Forelimb muscle (tissue), 1 donor: ENCODE measurements around the gene PGLYRP1. TPM values are rescaled to one million over a fixed set of nuclear protein-coding genes. Genes with fewer than 3 reads are reported as not detected.

Experiments
- DNase-seq: peaks from one replicate; pipeline ENCODE4 v3.0.0-alpha.2; 2013; ENCODE audit warnings: low read depth
- polyA plus RNA-seq: library from polyadenylated mRNA; unstranded; fragments of 120-200 nt; gene quantifications from one replicate; pipeline ENCODE4 v1.2.1, GENCODE V29; 2013; ENCODE audit not compliant: insufficient read length

The PGLYRP1 gene
- polyA plus RNA-seq, 1 donor = 0.85 TPM

DNA sequence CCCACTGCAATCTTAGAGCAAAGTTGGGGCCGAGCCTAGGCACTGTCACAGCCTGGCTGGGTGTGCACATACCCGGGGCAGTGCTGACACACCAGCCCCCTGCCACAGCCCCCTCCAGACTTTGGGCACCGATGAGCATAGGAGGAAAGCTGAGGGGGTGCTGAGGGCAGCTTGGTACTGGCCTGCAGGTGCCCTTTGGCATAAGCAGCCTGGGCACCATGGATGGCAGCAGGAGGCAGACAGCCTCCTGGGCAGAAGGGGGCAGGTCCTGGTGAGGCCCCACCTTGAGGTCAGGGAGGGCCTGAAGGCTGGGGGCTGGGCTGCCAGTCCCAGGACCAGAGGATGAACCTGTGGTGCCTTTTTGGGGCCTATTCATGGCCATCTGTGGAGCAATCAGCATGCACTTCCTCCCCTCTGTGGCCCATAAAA lies 9.8 kb upstream of the PGLYRP1 start:
- DNase-seq = no peak

DNA sequence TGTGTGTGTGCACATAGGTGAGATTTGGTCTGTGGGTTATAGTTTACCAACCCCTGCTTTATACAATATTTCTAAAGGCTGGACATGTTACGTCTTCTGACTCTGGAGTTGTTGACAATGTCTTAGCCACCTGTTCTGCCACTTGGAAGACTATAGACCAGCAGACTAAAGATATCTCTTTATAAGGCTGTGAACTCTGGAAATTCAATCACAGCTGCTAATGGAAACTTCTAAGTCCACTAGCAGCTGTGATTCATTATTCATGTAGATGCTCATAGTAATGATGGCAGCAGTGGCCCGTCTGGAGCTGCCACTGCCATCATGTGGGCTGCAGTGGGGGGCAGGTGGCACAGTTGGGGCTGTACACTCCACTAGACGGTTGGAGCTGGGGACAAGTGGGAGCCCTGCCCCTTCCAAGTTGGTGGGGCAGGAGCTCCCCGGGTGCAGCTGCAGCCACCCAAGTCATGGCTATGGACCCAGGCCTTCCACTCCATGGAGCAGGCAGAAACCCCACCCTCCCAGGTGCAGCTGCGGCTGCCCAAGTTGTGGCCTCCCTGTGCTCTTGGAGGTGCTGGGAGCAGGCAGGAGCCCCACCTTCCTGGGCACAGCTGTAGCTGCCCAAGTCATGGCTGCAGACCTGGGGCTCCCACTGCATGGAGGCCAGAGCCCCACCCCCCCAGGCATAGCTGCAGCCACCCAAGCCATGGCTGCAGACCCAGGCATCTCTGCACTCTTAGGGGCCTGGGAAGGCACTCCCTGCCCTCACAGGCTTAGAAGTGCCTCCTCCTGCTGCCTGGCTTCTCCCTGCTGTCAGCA lies 9.1 kb upstream of the PGLYRP1 start:
- DNase-seq = no peak

DNA sequence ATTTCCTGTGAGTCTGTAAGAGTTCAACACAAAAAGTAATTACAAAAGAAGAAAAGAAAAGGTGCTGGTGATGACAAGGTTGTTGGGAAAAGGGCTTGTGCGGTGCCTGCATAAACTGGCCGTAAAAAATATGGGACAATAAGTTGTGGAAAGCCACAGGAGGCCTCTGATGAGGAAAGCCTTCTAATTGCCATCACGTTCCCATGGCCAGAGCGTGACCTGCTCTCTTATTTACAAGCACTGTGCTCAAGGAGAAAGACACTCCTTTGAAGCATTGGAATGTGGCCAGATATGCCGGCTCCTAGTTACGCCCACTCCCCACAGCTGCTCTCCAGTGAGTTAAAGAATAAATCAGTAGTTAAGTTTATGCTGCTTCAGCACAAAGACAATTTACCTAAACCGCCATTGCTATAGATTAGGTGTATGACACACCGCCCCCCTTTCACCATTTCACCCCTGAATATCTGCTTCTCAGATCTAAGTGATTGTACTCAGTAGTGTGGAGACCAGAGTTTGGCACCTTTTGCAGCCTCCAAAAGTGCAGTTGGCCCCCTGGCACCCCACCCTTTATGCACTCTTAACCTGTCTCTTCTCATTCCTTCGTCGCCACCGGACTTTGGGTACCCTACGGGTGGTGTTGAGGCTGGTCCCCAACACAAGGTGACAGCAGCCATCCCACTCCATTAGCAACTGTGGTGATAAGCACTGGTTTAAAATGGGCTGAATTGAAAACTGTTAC lies 8.1 kb upstream of the PGLYRP1 start:
- no peak for DNase-seq

DNA sequence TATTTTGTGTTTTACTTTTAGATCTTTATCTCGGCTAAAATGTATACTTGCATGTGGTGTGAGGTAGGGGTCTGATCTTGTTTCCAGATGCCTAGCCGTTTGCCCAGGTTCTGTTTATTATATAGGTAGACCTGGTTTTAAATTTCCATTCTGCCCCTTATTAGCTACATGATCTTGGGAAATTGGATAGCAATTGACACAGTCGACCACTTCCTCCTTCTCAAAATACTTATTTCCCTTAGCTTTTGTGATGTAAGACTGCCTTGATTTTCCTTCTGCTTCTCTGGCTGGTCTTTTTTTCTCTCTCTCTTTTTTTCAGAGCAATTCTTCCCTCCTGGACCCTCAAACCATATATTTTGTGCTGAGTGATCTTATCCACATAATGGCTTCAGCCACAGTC lies 3.0 kb upstream of the PGLYRP1 start:
- no peak for DNase-seq

DNA sequence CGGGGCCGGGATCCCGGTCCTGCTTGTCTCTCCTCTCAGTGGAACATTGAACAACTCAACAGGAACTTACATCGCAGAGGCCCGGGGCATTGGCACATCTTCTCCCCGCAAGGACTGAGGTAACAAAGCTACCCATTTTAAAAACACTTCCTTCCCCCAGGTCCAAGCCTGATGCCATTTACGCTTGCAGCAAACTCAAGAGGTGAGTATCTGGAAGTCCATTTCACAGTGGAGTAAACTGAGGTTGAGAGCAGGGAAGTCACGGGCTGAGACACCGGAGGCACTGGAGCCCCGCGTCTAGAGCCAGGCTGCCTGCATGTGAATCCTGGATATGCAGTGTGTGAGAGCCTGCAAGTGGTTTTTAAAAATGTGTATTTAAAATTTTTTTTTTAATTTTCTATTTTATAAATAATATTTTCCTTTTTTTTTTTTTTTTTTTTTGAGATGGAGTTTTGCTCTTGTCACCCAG lies 492 bp upstream of the PGLYRP1 start:
- DNase-seq = no peak

DNA sequence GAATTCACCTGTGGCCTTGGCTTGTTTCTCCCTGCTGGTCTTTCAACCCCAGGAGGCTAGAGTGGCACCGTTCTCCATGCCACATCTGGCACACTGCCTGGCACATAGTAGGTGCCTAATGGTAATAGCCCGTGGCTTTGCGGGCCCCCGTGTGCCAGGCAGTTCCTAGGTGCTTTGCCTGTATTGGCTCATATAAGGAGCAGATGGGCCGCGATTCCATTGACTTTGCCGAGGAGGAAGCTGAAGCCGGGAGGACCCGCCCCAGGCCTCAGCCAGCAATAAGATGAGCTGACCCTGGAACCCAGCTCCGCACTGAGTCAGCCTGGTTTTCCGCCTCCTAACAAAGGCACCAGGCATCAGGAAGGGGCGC lies 807 bp downstream of the PGLYRP1 start:
- no peak for DNase-seq

DNA sequence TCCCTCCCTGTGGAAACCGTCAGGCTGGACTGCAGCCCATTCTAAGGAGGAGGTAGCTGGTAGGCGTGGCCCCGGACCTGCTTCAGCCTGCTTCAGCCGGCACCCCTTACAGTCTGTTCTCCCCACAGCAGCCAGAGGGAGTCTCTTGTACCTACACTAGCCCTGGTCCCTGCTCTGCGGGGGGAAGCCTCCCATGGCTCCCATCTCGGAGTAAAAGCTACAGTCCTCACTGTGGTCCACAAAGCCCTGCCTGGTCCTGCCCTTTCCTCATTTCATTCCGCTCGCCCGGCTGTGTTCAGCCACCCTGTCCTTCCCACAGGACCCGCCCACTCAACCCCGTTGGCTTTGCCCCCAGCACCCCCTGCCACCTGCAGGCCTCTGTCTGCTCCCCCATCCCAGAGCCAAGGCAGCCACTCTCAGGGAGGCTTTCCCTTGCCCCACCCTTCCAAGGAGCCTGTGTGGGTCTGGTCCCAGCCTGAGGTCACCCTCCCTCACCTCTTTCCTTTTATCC lies 1.3 kb downstream of the PGLYRP1 start:
- DNase-seq = no peak

DNA sequence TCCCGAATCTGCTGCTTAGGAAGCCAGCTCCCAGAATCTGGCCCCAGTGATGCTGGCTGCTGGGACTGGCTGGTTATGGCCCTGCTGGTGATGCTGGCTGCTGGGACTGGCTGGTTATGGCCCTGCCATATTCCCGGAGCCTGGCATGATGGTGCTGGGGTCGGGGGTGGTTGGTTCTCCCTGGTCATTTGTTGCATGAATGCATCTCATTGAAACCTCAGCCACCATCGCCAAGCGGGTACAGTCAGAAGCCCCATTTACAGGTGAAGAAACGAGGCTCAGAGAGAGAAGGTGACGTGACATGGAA lies 2.1 kb downstream of the PGLYRP1 start:
- no peak for DNase-seq

DNA sequence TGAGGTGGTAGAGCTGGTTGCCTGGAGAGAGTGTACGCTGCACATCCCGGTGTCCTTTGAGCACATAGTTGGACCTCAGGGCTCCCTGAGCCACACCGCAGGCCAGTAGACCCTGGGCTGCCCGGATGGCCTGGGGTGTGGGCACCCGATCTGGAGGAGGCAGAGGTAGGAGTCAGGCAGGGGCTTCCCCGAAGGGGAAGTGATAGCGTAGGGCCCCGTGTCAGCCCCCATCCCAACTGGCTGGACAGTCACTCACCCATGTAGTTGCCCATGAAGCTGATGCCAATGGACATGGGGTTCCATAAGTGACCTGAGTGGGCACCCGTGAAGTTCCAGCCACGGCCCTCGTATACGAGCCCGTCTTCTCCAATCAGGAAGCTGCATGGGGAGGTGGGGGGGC lies 3.6 kb downstream of the PGLYRP1 start:
- no peak for DNase-seq

DNA sequence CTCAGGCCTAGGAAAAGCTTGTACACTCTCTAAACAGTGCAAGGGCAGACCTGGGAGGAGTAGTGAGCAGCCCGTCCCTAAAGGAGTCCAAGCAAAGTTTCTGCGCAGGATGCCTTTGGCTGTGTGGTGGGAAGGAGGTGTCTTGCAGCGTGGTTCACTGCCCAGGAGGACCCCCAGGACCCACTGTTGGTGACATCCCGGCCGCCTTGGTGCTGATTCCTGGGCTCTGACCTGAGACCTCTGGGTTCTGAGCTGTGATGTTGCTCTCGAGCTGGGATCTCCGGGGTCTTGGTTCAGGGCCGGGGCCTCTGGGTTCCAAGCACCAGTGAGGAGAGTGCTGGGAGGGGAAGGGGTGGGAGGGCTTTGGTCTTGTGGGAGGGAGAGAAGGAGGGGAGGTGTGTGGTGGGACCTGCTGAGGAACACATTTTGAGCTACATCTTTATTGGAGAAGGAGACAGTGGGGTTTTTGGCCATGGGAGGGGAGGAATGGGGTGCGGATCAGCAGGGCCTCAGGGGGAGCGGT lies 4.1 kb downstream of the PGLYRP1 start:
- DNase-seq = no peak

DNA sequence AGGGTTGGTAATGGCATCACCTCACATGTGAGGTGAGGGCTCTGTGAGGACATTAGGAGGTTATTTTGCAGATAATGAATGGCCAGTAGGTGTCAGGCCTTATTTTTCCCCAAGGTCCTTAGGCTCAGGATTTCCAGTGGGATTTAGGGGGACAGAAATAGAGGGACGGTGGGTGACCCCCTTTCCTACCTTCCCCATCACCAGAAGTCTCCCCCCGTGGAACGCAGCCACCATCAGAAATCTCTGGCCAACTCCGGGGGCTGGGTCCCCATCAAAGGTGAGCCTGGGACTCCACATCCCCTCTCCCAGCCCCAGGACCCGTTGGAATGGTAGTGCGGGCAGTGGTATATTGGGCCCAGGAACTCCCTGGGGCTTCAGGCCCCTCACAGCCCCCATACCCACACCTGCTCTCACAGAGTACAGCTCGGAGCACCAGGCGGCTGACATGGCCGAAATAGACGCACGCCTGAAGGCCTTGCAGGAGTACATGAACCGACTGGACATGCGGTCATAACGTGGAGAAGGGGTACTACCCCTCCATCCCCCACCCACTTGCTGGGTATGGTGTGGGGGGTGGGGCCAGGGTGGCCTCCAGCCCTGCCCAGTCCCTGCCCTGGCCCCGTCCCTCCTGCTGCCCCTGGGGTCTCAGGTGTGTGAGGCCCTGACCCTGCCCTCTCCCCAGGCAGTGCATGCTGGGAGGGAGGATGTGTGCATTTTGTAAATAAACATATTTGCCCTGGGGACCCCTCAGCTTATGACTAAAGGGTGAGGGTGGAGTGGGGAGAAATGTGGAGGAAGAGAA lies 4.8 kb downstream of the PGLYRP1 start:
- no peak for DNase-seq

DNA sequence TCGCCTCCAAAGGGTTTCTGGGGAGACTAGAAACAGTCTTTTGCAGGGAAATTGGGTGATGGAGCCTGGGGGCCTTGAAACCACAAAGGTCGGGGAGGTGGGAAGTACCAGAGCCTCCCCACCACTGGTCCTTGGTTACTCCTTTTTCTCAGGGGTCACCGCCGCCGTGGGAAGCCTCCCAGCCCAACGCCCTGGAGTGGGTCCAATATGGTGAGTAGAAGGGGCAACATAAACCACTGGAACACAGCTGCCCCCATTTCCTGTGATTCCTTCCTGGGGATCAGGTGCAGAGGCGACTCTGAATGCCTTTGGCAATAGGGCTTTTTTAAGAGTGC lies 5.8 kb downstream of the PGLYRP1 start:
- no peak for DNase-seq

DNA sequence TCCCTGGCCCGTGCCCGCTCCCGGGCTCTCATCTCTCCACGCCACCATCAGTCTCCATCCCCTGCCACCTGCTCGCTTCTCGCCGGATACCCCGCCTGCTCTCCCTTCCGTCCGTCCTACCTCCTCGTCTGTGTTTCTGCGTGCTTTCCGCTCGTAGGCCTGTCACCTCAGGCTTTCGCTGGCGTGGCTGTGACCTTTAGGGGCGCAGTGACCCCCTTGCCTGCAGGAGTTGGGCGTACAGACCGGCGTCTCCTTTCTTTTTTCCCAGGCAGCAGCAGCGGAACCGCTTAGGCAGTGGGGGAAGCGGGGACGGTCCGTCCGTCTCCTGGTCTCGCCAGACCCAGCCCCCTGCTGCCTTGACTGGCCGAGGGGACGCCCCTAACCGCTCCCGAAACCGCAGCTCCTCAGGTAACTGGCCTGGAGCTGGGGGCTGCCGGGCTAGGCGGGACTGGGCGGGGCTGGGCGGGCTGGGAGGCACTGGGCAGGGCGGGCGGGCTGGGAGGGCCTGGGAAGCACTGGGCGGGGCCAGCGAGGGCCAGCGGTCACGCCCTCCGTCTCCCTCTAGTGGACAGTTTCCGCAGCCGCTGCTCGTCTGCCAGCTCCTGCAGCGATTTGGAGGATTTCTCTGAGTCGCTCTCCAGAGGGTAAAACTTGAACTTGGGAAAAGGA lies 6.3 kb downstream of the PGLYRP1 start:
- DNase-seq = peak; percentile 52

DNA sequence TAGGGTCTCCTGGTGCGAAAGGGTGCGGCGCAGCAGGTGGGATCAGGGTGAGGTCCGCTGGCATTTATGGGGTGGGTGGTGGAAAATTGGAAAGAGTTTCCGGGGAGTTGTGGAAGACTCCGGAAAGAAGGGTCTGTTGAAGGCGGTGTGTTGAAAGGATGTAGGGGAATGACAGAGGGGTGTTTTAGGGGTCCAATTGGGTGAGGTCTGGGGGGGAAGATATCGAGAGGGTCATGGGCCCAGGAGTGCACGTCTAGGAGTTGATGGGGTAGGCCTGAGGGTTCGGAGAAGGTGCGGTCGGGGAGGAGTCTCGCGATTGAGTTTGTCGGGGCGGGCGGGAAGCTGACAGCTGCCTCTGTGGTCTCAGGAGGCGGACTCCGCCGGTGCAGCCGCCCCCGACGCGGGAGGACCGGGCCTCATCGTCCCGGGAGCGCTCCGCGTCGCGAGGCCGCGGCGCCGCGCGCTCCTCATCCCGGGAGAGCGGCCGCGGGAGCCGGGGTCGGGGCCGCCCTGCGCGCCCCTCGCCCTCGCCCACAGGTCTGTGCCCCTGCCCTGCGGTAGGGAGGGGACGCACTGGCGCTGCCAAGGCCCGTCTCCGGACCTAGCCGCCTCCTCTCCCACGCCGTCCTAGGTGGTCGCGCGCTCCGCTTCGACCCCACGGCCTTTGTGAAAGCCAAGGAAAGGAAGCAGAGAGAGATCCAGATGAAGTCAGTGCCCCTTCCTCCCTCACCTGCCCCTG lies 7.0 kb downstream of the PGLYRP1 start:
- DNase-seq = no peak

DNA sequence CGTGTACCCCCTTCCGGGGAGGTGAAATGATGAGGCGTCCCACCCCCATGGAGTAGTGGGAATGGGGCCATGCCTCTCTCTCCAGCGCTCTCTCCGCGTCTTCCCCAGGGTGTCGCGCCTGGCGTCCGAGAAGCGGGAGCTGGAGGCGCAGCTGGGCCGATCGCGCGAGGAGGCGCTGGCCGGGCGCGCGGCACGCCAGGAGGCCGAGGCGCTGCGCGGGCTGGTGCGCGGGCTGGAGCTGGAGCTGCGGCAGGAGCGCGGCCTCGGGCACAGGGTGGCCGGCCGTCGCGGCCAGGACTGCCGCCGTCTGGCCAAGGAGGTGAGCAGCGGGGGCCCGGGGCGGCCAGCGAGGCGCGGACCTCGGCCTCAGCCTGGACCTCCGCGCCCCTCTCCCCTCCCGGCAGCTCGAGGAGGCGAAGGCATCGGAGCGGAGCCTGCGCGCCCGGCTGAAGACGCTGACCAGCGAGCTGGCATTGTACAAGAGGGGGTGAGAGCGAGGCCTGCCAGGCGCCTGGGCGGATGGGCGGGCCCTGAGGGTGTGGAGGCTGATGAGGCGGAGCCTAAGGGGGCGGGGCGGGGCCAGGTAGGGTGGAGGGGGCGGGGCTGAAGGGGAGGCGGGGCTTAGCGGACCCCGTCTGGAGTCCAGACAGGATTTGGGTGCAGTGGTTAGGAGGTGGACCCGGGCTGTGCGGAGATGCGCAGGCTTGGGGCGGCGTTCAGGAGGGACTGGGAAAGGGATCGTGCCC lies 7.7 kb downstream of the PGLYRP1 start:
- no peak for DNase-seq

DNA sequence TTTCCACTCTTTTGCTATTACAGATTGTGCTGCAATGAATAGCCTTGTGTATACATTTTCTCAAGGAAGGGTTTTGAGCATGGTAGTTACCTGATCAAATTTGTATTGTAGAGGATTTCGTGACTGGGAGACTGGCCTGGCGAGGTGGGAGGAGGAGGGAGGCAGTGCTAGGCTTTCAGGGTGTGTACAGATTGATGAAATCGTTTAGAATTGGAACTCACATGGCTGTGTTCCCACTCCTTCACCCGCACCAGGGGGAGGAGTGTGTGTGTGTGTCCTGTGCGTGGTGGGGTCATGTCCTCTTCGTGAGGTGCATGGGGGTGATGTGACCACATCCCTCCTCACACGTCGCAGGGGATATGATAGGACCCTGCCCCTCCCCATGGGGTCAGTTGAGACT lies 8.3 kb downstream of the PGLYRP1 start:
- no peak for DNase-seq

DNA sequence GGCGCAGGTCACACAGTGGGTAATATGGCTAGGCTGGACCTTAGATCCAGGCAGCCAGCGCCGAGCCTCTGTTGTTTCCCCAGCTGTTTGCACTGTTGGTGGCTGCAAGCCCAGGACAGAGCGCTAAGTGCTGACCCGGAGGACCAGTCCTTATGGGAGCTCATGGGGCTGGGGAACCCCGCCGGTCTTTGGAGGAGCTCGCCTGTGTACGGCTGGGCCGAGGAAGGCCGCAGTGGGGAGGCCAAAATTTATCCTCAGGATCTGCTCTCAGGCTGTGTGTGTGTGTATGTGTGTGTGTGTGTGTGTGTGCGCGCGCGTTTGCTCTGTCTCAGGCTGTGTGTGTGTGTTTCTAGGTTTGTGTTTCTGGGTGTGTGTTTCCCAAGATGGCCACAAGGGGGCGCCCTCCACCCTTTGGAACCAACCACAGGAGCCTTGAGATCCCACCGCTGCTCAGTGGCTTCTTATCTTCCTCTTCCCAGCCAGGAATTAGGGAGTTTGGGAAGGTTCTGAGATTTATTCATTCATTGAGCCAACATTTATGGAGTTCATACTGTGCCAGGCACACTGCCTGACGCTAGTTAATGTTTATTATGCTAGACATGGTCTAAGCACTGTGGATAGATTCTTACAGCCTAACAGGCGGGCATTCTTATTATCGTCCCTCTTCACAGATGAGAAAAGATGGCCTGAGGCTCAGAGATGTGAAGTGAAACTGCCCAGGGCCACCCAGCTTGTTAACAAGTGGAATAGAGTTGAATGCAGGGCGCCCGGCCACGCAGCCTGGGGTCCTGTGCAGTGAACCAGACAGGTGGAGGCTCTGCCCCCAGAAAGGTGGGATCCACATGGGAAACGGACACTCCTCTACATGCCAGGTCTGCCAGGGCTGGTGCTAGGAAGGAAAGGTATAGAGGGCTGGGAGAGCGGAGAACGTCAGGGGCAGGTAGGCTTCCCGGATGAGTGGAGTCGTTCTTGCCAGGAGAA lies 13.0 kb downstream of the PGLYRP1 start:
- DNase-seq = no peak

DNA sequence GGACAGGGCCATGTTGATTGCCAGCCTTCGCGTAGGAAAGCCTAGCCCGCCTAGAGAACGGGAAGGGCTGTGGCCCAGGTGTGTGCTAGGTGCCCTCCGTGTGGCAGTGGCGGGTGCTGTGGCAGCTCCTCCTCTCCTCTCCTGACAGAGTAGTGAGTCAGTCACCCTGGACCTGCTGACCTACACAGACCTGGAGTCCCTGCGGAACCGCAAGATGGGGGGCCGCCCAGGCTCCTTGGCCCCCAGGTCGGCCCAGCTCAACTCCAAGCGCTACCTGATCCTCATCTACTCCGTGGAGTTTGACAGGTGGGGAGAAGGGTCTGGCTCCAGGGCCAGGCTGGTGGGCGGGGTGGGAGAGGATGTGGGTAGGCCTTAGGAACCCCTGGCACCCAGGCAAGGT lies 16.4 kb downstream of the PGLYRP1 start:
- DNase-seq = no peak

DNA sequence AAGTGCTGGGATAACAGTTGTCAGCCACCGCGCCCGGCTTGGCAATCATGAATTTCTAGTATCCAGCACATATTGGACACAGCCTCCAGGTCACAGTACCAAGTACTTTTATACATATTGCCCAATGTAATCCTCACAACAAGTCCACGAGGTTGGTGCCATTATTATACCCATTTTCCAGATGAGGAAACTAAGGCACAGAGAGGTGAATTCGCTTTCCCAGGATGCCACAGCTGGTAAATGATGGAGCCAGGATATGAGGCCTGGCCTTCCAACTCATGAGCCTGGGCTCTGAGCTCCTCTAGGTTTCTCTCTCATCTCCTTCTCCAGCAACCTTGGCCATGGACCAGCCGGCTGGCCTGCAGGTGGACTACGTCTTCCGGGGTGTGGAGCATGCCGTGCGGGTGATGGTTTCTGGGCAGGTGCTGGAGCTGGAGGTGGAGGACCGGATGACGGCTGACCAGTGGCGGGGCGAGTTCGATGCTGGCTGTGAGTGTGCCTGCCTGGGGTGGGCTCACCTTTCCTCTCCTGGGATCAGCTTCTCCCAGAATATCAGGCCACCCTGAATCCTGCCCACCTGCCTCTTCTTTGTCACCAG lies 20.1 kb downstream of the PGLYRP1 start:
- DNase-seq = no peak
